B cell (primary cell): ENCODE measurements around the gene CPEB2. TPM values are rescaled to one million over a fixed set of nuclear protein-coding genes. Genes with fewer than 3 reads are reported as not detected.

Experiments
- ATAC-seq: fragments of 200-7000 bp; cut with Tn5 transposase; one replicate; pipeline ENCODE4 v1.10.0; 2021; ENCODE audit warnings: low read depth, mild to moderate bottlenecking, moderate number of reproducible peaks, moderate library complexity
- CTCF ChIA-PET: fragments of 350-600 bp; sonication (Branson Sonifier 250); formaldehyde crosslinking; loops from one replicate; lab custom pipeline; 2021; ENCODE audit warnings: antibody characterized with exemption, inconsistent platforms; lab: Charles Lee
- POLR2A ChIA-PET: fragments of 350-600 bp; sonication (Branson Sonifier 250); formaldehyde crosslinking; loops from one replicate; lab custom pipeline; 2021; ENCODE audit warnings: antibody characterized with exemption; lab: Charles Lee
- DNase-seq: peaks from one replicate; pipeline ENCODE4 v3.0.0; 2013
- H2AFZ ChIP-seq: 2 replicates; pipeline ENCODE4 v1.6.1; 2012; ENCODE audit warnings: mild to moderate bottlenecking, low read depth, low read length; ENCODE audit not compliant: insufficient read depth, poor library complexity, severe bottlenecking
- H3K27ac ChIP-seq, 2 donors: 1 replicate in 1 of 2; 2 replicates in 1 of 2; pipeline ENCODE4 v1.5.1; 2012 to 2013; ENCODE audit warnings: low read length in 2 of 2, mild to moderate bottlenecking in 2 of 2, moderate library complexity in 1 of 2
- H3K27me3 ChIP-seq, 4 experiments: fragments of 200-600 bp in 1 of 4; sonication (generic) in 1 of 4; replicated peaks in 1 of 4; 1 replicate in 2 of 4; 2 replicates in 2 of 4; pipeline versions ENCODE4 v1.6.1 to v1.7.0; 2013 to 2016; ENCODE audit warnings: low read length in 3 of 4, mild to moderate bottlenecking in 2 of 4, mixed read lengths in 1 of 4, moderate library complexity in 1 of 4; ENCODE audit not compliant: insufficient read depth in 4 of 4, control insufficient read depth in 3 of 4; ENCODE audit errors: control extremely low read depth in 1 of 4
- H3K36me3 ChIP-seq, 2 experiments: replicated peaks in 1 of 2; 1 replicate in 1 of 2; 2 replicates in 1 of 2; pipeline versions ENCODE4 v1.6.1 to v1.7.1; 2013; ENCODE audit warnings: low read length in 1 of 2; ENCODE audit not compliant: insufficient read depth in 2 of 2, control insufficient read depth in 1 of 2; ENCODE audit errors: control extremely low read depth in 1 of 2, extremely low read depth in 1 of 2
- H3K4me1 ChIP-seq, 2 donors: fragments of 200-600 bp in 1 of 2; sonication (generic) in 1 of 2; 1 replicate in 1 of 2; 2 replicates in 1 of 2; pipeline versions ENCODE4 v1.5.1 to v1.6.1; 2013 to 2017; ENCODE audit warnings: low read length in 2 of 2; ENCODE audit not compliant: control insufficient read depth in 2 of 2, insufficient read depth in 2 of 2
- H3K4me2 ChIP-seq: replicated peaks from 2 replicates; pipeline ENCODE3; 2012; ENCODE audit warnings: mild to moderate bottlenecking, low read depth, low read length; ENCODE audit not compliant: poor library complexity, severe bottlenecking
- H3K4me3 ChIP-seq, 5 experiments: fragments of 200-600 bp in 1 of 5; sonication (generic) in 1 of 5; 1 replicate in 3 of 5; 2 replicates in 2 of 5; pipeline versions ENCODE4 v1.5.1 to v1.7.0; 2011 to 2016; ENCODE audit warnings: low read length in 4 of 5, mild to moderate bottlenecking in 4 of 5, low read depth in 2 of 5, control low read depth in 1 of 5, moderate library complexity in 1 of 5; ENCODE audit not compliant: insufficient read depth in 1 of 5; ENCODE audit errors: control extremely low read depth in 1 of 5, extremely low read depth in 1 of 5
- H3K79me2 ChIP-seq: fragments of 200-600 bp; sonication (generic); one replicate; pipeline ENCODE4 v1.6.0; 2016; ENCODE audit warnings: low read length; ENCODE audit not compliant: control insufficient read depth, insufficient read depth
- H3K9ac ChIP-seq: fragments of 200-600 bp; sonication (generic); 2 replicates; pipeline ENCODE4 v1.6.1; 2017; ENCODE audit warnings: mild to moderate bottlenecking, low read length, moderate library complexity
- H3K9me3 ChIP-seq, 3 donors: one replicate each; pipeline versions ENCODE4 v1.6.1 to v1.7.1; 2013; ENCODE audit warnings: low read length in 2 of 3; ENCODE audit not compliant: control insufficient read depth in 2 of 3, insufficient read depth in 1 of 3; ENCODE audit errors: control extremely low read depth in 1 of 3
- H4K20me1 ChIP-seq: 2 replicates; pipeline ENCODE4 v1.6.0; 2012; ENCODE audit warnings: mild to moderate bottlenecking, low read length; ENCODE audit not compliant: insufficient read depth, control insufficient read depth, poor library complexity, severe bottlenecking
- H3K27ac Mint-ChIP-seq: one replicate; pipeline ENCODE4 v1.8.0; 2021; ENCODE audit warnings: mixed read lengths
- H3K27me3 Mint-ChIP-seq: one replicate; pipeline ENCODE4 v1.8.0; 2021; ENCODE audit warnings: mixed read lengths
- H3K4me1 Mint-ChIP-seq: one replicate; pipeline ENCODE4 v1.8.0; 2021; ENCODE audit warnings: mixed read lengths
- H3K4me3 Mint-ChIP-seq: one replicate; pipeline ENCODE4 v1.8.0; 2021; ENCODE audit warnings: mixed read lengths
- H3K9me3 Mint-ChIP-seq: one replicate; pipeline ENCODE4 v1.8.0; 2022; ENCODE audit warnings: mixed read lengths; ENCODE audit not compliant: insufficient read depth
- CTCF ChIP-seq: fragments of 200-600 bp; IDR thresholded peaks from one replicate; pipeline ENCODE4 v1.8.0; 2022; ENCODE audit warnings: antibody characterized with exemption, mild to moderate bottlenecking
- EZH2 ChIP-seq: IDR thresholded peaks from 2 replicates; pipeline ENCODE4 v1.6.1; 2012; ENCODE audit warnings: borderline replicate concordance, low read depth, mild to moderate bottlenecking, moderate library complexity, low read length; ENCODE audit not compliant: insufficient read depth, poor library complexity, severe bottlenecking
- WGBS: methylation state at CpG from one replicate; pipeline ENCODE4 v1.1.5; 2013; ENCODE audit warnings: missing lambda C conversion rate; ENCODE audit not compliant: insufficient coverage; 5-methylcytosine and 5-hydroxymethylcytosine counted together
- intact Hi-C: fragments of 100-400 bp; cut with micrococcal nuclease; formaldehyde crosslinking; loops from one replicate; pipeline ENCODE4 v1.10.0; 2022
- polyA plus RNA-seq: library from polyadenylated mRNA; depleted of rRNA; stranded (reverse); fragments of >200 nt; gene quantifications from 2 replicates; pipeline ENCODE4 v1.2.3, GENCODE V29; 2012
- total RNA-seq, 2 donors: library from RNA; stranded (reverse); fragments of 120-200 nt in 1 of 2; gene quantifications; 1 replicate in 1 of 2; 2 replicates in 1 of 2; pipeline versions ENCODE4 v1.2.3 to v1.2.4, GENCODE V29; 2013 to 2022

CPEB2 gene
- total and polyA plus RNA-seq, 2 donors (not counting 1 experiment from before 2014, with no cell fraction given) = 3.2 to 18.0 TPM

DNA sequence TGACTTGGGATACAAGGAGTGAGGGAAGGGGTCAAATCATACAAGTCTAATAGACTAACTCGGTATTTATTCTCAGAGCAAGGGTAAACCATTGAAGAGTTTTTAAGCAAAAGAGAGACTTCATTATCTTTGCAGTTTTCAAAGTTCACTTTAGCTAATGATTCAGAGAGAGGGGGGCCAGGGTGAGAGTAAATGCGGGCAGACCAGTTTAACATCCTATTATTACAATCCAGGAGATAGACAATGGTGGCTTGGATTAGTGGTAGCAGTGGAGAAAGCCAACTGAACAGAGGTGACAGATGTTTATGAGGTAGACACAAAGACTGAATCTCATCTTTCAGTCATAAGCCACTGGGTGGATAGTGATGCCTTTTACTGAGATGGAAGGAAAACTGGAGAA is 57.9 kb downstream of the CPEB2 start:
- H3K27me3 Mint-ChIP-seq = no peaks in the 10 kb centered on the region

DNA sequence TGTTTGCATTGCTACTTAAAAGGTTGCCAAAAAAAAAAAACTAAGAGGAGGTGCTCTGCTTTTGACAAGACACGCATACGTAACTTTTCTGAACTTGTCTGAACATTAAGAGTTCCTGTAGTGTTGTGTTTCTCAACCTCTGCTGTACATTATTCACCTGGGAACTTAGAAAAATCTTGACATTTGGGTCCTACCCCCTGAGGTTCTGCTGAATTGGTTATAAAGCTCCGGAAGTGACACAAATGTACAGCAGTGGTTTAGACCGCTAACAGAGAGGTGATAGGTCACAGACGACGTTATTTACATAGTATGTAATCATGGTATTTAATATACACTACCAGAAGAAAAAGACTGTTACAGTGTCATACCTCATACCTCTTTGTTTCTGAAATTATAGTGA is 61.1 kb downstream of the CPEB2 start:
- no peaks in the 10 kb centered on the region for H3K9me3 Mint-ChIP-seq
- no peaks in the 10 kb centered on the region for H3K27me3 Mint-ChIP-seq
- Histone ChIP-seq H3K27me3 (no peaks in the 10 kb centered on the region), H2AFZ (no peak overlapping the region), H3K4me2 (no peak overlapping the region), H3K4me1 (no peaks in the 10 kb centered on the region), H3K4me3 (no peak overlapping the region), H3K9ac (no peak overlapping the region), H3K9me3 (no peaks in the 10 kb centered on the region), H3K27ac (no peak overlapping the region), H3K79me2 (no peaks in the 10 kb centered on the region), H3K36me3 (peaks cover 19 to 48% of the 10 kb centered on the region in 2 experiments), H4K20me1 (no peaks in the 10 kb centered on the region)
- intact Hi-C loops = no loop called here
- TF ChIP-seq CTCF (no peak), EZH2 (no peak)
- no peaks in the 10 kb centered on the region for H3K4me1 Mint-ChIP-seq
- H3K4me3 Mint-ChIP-seq = no peak overlapping the region
- ChIA-PET CTCF (interaction anchor here (0.6 kb wide), 1 partner anchor 1628 kb away, joined by 4 read pairs; no protein-coding TSS in a partner anchor), POLR2A (no interaction called here)
- DNase-seq (no peak), ATAC-seq (no peak)
- H3K27ac Mint-ChIP-seq = no peak overlapping the region
- no CpG with 5 or more reads among the region's 6 CpGs for WGBS

More for the DNA sequence above, 57.9 kb downstream of the CPEB2 start:
- Histone ChIP-seq H3K4me3 (no peak overlapping the region), H3K9me3 (no peaks in the 10 kb centered on the region), H3K4me1 (no peaks in the 10 kb centered on the region), H3K27me3 (no peaks in the 10 kb centered on the region), H2AFZ (no peak overlapping the region), H3K27ac (no peak overlapping the region), H3K4me2 (no peak overlapping the region), H4K20me1 (no peaks in the 10 kb centered on the region), H3K9ac (no peak overlapping the region), H3K36me3 (peaks cover 23 to 40% of the 10 kb centered on the region in 2 experiments), H3K79me2 (no peaks in the 10 kb centered on the region)
- ChIA-PET POLR2A (no interaction called here), CTCF (no interaction called here)
- H3K9me3 Mint-ChIP-seq = no peaks in the 10 kb centered on the region
- H3K4me1 Mint-ChIP-seq = no peaks in the 10 kb centered on the region
- WGBS = no CpG with 5 or more reads among the region's 2 CpGs
- intact Hi-C loops = no loop called here
- TF ChIP-seq CTCF (no peak), EZH2 (no peak)
- no peak overlapping the region for H3K4me3 Mint-ChIP-seq
- no peak for ATAC-seq
- DNase-seq = no peak
- no peak overlapping the region for H3K27ac Mint-ChIP-seq
